H1 (cell line): ENCODE measurements around the gene GLIPR2. TPM values are rescaled to one million over a fixed set of nuclear protein-coding genes. Genes with fewer than 3 reads are reported as not detected.

Source experiments
- CTCF ChIA-PET: fragments of 300-600 bp; sonication (Branson Sonifier 250); formaldehyde crosslinking; loops from one replicate; lab custom pipeline; 2021; ENCODE audit not compliant: partially characterized antibody; lab: Charles Lee
- POLR2A ChIA-PET: fragments of 300-600 bp; sonication (Branson Sonifier 250); formaldehyde crosslinking; loops from one replicate; lab custom pipeline; 2021; ENCODE audit warnings: inconsistent platforms; ENCODE audit not compliant: partially characterized antibody; lab: Charles Lee
- DNase-seq, 2 experiments: peaks; one replicate each; pipeline versions ENCODE4 v3.0.0 to v3.0.0-alpha.2; 2010 to 2022; ENCODE audit warnings: low spot score in 2 of 2, low read depth in 1 of 2, mixed read lengths in 1 of 2
- FAIRE-seq: peaks from 2 replicates; lab custom pipeline; 2011; peaks lifted over from hg19 to GRCh38; lab: Jason Lieb, UNC
- H2AFZ ChIP-seq: 2 replicates; pipeline ENCODE4 v1.8.1; 2012; ENCODE audit warnings: low read length, inconsistent platforms
- H2AK5ac ChIP-seq: 2 replicates; pipeline ENCODE4 v1.6.1; 2013; ENCODE audit warnings: low read depth, low read length
- H2BK120ac ChIP-seq: replicated peaks from 2 replicates; pipeline ENCODE3; 2013; ENCODE audit warnings: low read depth, low read length, inconsistent platforms
- H2BK12ac ChIP-seq: 2 replicates; pipeline ENCODE4 v1.6.1; 2013; ENCODE audit warnings: low read depth, low read length
- H2BK15ac ChIP-seq: 2 replicates; pipeline ENCODE4 v1.6.1; 2013; ENCODE audit warnings: low read length
- H2BK20ac ChIP-seq: 2 replicates; pipeline ENCODE4 v1.6.1; 2013; ENCODE audit warnings: low read length
- H2BK5ac ChIP-seq: 2 replicates; pipeline ENCODE4 v1.6.1; 2013; ENCODE audit warnings: low read depth, low read length
- H3K14ac ChIP-seq: 2 replicates; pipeline ENCODE4 v1.6.1; 2013; ENCODE audit warnings: inconsistent platforms; ENCODE audit not compliant: insufficient read length
- H3K18ac ChIP-seq: 2 replicates; pipeline ENCODE4 v1.6.1; 2013; ENCODE audit warnings: low read length; ENCODE audit errors: extremely low read depth
- H3K23ac ChIP-seq: 2 replicates; pipeline ENCODE4 v1.6.1; 2013; ENCODE audit warnings: inconsistent platforms; ENCODE audit not compliant: insufficient read length
- H3K23me2 ChIP-seq: 2 replicates; pipeline ENCODE4 v1.6.1; 2013; ENCODE audit warnings: low read depth, low read length
- H3K27ac ChIP-seq: 2 replicates; pipeline ENCODE4 v1.6.1; 2011; ENCODE audit warnings: low read depth, low read length, inconsistent platforms
- H3K27me3 ChIP-seq, 4 experiments: replicated peaks in 1 of 4; 1 replicate in 1 of 4; 2 replicates in 3 of 4; pipeline versions ENCODE4 v1.6.1 to v1.8.1; 2011 to 2013; ENCODE audit warnings: low read length in 3 of 4, mild to moderate bottlenecking in 3 of 4, inconsistent platforms in 2 of 4, mixed read lengths in 2 of 4, moderate library complexity in 1 of 4; ENCODE audit not compliant: control insufficient read depth in 3 of 4, insufficient read depth in 3 of 4; ENCODE audit errors: extremely low read depth in 1 of 4
- H3K36me3 ChIP-seq, 4 experiments: 2 replicates each; pipeline versions ENCODE4 v1.6.1 to v1.8.1; 2011 to 2013; ENCODE audit warnings: mild to moderate bottlenecking in 4 of 4, low read length in 3 of 4, moderate library complexity in 2 of 4, control low read depth in 1 of 4, inconsistent platforms in 1 of 4; ENCODE audit not compliant: insufficient read depth in 4 of 4, control insufficient read depth in 2 of 4
- H3K4ac ChIP-seq: replicated peaks from 2 replicates; pipeline ENCODE3; 2013; ENCODE audit warnings: low read length, low read depth, mixed read lengths, inconsistent platforms; ENCODE audit not compliant: insufficient read length
- H3K4me1 ChIP-seq, 4 experiments: replicated peaks in 1 of 4; 1 replicate in 1 of 4; 2 replicates in 3 of 4; pipeline versions ENCODE4 v1.6.1 to v1.8.1; 2011 to 2013; ENCODE audit warnings: low read length in 3 of 4, inconsistent platforms in 2 of 4, mixed read lengths in 1 of 4; ENCODE audit not compliant: insufficient read depth in 4 of 4, control insufficient read depth in 3 of 4
- H3K4me2 ChIP-seq, 2 experiments: 2 replicates each; pipeline versions ENCODE4 v1.6.1 to v1.8.1; 2011 to 2013; ENCODE audit warnings: low read depth in 2 of 2, low read length in 2 of 2, control low read depth in 1 of 2, inconsistent platforms in 1 of 2, mild to moderate bottlenecking in 1 of 2; ENCODE audit not compliant: insufficient read depth in 1 of 2
- H3K4me3 ChIP-seq, 4 experiments: fragments of 200-600, 300-600 bp in 1 of 4; sonication (generic), shearing (Covaris generic), sonication (Bioruptor Twin) in 1 of 4; 2 replicates each; pipeline versions ENCODE4 v1.5.1 to v1.8.1; 2011 to 2016; ENCODE audit warnings: low read length in 4 of 4, low read depth in 3 of 4, control low read depth in 2 of 4, inconsistent platforms in 2 of 4, mild to moderate bottlenecking in 2 of 4, mixed read lengths in 1 of 4, moderate library complexity in 1 of 4; ENCODE audit not compliant: insufficient read depth in 2 of 4; ENCODE audit errors: extremely low read depth in 1 of 4
- H3K56ac ChIP-seq: replicated peaks from 2 replicates; pipeline ENCODE3; 2013; ENCODE audit warnings: low read depth, mild to moderate bottlenecking, mixed read lengths, low read length, inconsistent platforms; ENCODE audit not compliant: insufficient read length
- H3K79me1 ChIP-seq: 2 replicates; pipeline ENCODE4 v1.6.1; 2013; ENCODE audit warnings: low read depth, low read length, control low read depth
- H3K79me2 ChIP-seq, 2 experiments: 2 replicates each; pipeline versions ENCODE4 v1.6.1 to v1.8.1; 2012 to 2013; ENCODE audit warnings: low read length in 2 of 2, mild to moderate bottlenecking in 2 of 2, inconsistent platforms in 1 of 2; ENCODE audit not compliant: insufficient read depth in 2 of 2, control insufficient read depth in 1 of 2
- H3K9ac ChIP-seq, 4 experiments: replicated peaks in 1 of 4; 1 replicate in 1 of 4; 2 replicates in 3 of 4; pipeline versions ENCODE4 v1.6.1 to v1.8.1; 2011 to 2013; ENCODE audit warnings: low read depth in 3 of 4, low read length in 3 of 4, control low read depth in 2 of 4, mild to moderate bottlenecking in 2 of 4, moderate library complexity in 2 of 4, inconsistent platforms in 1 of 4; ENCODE audit errors: extremely low read depth in 1 of 4
- H3K9me3 ChIP-seq, 2 experiments: 2 replicates each; pipeline versions ENCODE4 v1.6.1 to v1.8.1; 2012 to 2013; ENCODE audit warnings: mild to moderate bottlenecking in 2 of 2, moderate library complexity in 2 of 2, control low read depth in 1 of 2, inconsistent platforms in 1 of 2, low read depth in 1 of 2, low read length in 1 of 2, mixed read lengths in 1 of 2; ENCODE audit not compliant: insufficient read depth in 2 of 2
- H4K20me1 ChIP-seq, 2 experiments: replicated peaks in 1 of 2; 2 replicates each; pipeline versions ENCODE3 to v1.8.1; 2011 to 2013; ENCODE audit warnings: inconsistent platforms in 2 of 2, low read length in 2 of 2, mild to moderate bottlenecking in 1 of 2; ENCODE audit not compliant: insufficient read depth in 2 of 2, control insufficient read depth in 1 of 2
- H4K5ac ChIP-seq: 2 replicates; pipeline ENCODE4 v1.6.1; 2013; ENCODE audit warnings: low read length, low read depth, mixed read lengths, inconsistent platforms; ENCODE audit not compliant: insufficient read length
- H4K8ac ChIP-seq: 2 replicates; pipeline ENCODE4 v1.8.0; 2013; ENCODE audit warnings: mild to moderate bottlenecking, moderate library complexity, low read length, inconsistent platforms; ENCODE audit not compliant: insufficient read depth; ENCODE audit errors: extremely low read depth
- H4K91ac ChIP-seq: replicated peaks from 2 replicates; pipeline ENCODE3; 2013; ENCODE audit warnings: low read length, mixed read lengths, inconsistent platforms; ENCODE audit not compliant: insufficient read length
- CHD2 ChIP-seq: IDR thresholded peaks from 2 replicates; pipeline ENCODE4 v1.6.1; 2012; ENCODE audit warnings: low read length, improper control_type of control experiment
- KDM5A ChIP-seq: fragments of 200-600 bp; IDR thresholded peaks from 2 replicates; pipeline ENCODE4 v1.7.1; 2012; ENCODE audit warnings: mild to moderate bottlenecking, low read length, inconsistent platforms, mixed read lengths
- MAFK ChIP-seq: IDR thresholded peaks from 2 replicates; pipeline ENCODE4 v1.6.1; 2012; ENCODE audit warnings: low read depth, mild to moderate bottlenecking, improper control_type of control experiment, low read length
- NRF1 ChIP-seq: IDR thresholded peaks from 2 replicates; pipeline ENCODE4 v1.6.1; 2011; ENCODE audit warnings: mild to moderate bottlenecking, low read depth, low read length, improper control_type of control experiment
- POU5F1 ChIP-seq: IDR thresholded peaks from 2 replicates; pipeline ENCODE4 v1.6.1; 2011; ENCODE audit warnings: low read depth, mild to moderate bottlenecking, low read length, moderate library complexity
- RBBP5 ChIP-seq: IDR thresholded peaks from 2 replicates; pipeline ENCODE4 v1.7.1; 2012; ENCODE audit warnings: low read depth, mild to moderate bottlenecking, inconsistent platforms, low read length, moderate library complexity, borderline replicate concordance
- SIRT6 ChIP-seq: IDR thresholded peaks from one replicate; pipeline ENCODE4 v1.7.1; 2012; ENCODE audit warnings: low read length, inconsistent platforms
- TCF12 ChIP-seq: IDR thresholded peaks from 2 replicates; pipeline ENCODE4 v1.6.1; 2011; ENCODE audit warnings: low read depth, mild to moderate bottlenecking, low read length
- YY1 ChIP-seq: IDR thresholded peaks from 2 replicates; pipeline ENCODE4 v1.6.1; 2011; ENCODE audit warnings: low read depth, mild to moderate bottlenecking, low read length
- WGBS, 2 experiments: shearing (Covaris generic) in 1 of 2; methylation state at CpG; one replicate each; pipeline versions ENCODE4 v1.1.6 to v1.1.7; 2013 to 2015; ENCODE audit warnings: low lambda C conversion rate in 2 of 2, mixed read lengths in 2 of 2, inconsistent platforms in 1 of 2, low coverage in 1 of 2, missing lambda C conversion rate in 1 of 2; ENCODE audit not compliant: insufficient replicate concordance in 2 of 2, insufficient coverage in 1 of 2, insufficient read length in 1 of 2; ENCODE audit errors: extremely low coverage in 1 of 2, missing lambda C conversion rate in 1 of 2; 5-methylcytosine and 5-hydroxymethylcytosine counted together
- polyA plus RNA-seq, 7 experiments: library from polyadenylated mRNA; depleted of rRNA in 3 of 7; stranded (reverse) in 5 of 7; unstranded in 2 of 7; fragments of >200 nt in 5 of 7; fragments of 200-250 nt in 2 of 7; gene quantifications; 1 replicate in 5 of 7; 2 replicates in 1 of 7; 4 replicates in 1 of 7; pipeline versions ENCODE4 v1.2.1 to v1.2.3, GENCODE V29; 2011 to 2013; ENCODE audit warnings: missing spikeins in 2 of 7, mixed read lengths in 2 of 7
- total RNA-seq: library from RNA; stranded (reverse); fragmentation: NEBNext Ultra II Directional; extraction: Animal tissue kit (Norgen Biotek cat#: 25700); gene quantifications from 2 replicates; pipeline ENCODE4 v1.2.1, GENCODE V29; 2021

GLIPR2 gene
- total and polyA plus RNA-seq, 2 of the 8 experiments (the other 6 are each of a cell fraction or from before 2014, with no cell fraction given) = 7.9 to 12.0 TPM

GRCh38 chr9:36164372-36164771 lies 27.8 kb downstream of the GLIPR2 start:
- H2BK120ac ChIP-seq = no peak overlapping the region
- POLR2A ChIA-PET = interaction anchor here (1.0 to 4.4 kb wide), 11 partner anchors 14 to 128 kb away, joined by 3 to 25 read pairs (median 7); partner anchors contain the start of genes CLTA, GLIPR2 and RECK
- no peak overlapping the region for H4K8ac ChIP-seq
- no peak overlapping the region for H3K14ac ChIP-seq
- H2BK5ac ChIP-seq = peak overlapping the region; percentile 93; the same call in 1 of the 2 replicates
- H2AK5ac ChIP-seq = no peak overlapping the region
- H3K9me3 ChIP-seq = no peaks in the 10 kb centered on the region
- 0 out of 2 replicates have a peak overlapping the region, but pooled peaks have one; percentile 21 for H2AFZ ChIP-seq
- no peak overlapping the region for H3K27ac ChIP-seq
- TF ChIP-seq MAFK = no peak
- TF ChIP-seq CHD2 = no peak
- no peak for TF ChIP-seq TCF12
- TF ChIP-seq YY1 = no peak
- TF ChIP-seq RBBP5 = no peak
- TF ChIP-seq SIRT6 = no peak
- no peak for TF ChIP-seq NRF1
- TF ChIP-seq POU5F1 = no peak
- TF ChIP-seq KDM5A = no peak
- peaks cover 11 to 25% (median 17%) of the 10 kb centered on the region in 4 experiments for H3K4me1 ChIP-seq
- peaks cover 2% of the 10 kb centered on the region; the same call in 1 of the 2 replicates for H3K23me2 ChIP-seq
- FAIRE-seq (no peak), DNase-seq (no peak)
- H3K79me2 ChIP-seq = no peaks in the 10 kb centered on the region
- H4K91ac ChIP-seq = no peak overlapping the region
- peak overlapping the region; percentile 53 for H2BK12ac ChIP-seq
- no peak overlapping the region for H3K4ac ChIP-seq
- no peaks in the 10 kb centered on the region for H3K36me3 ChIP-seq
- no peak overlapping the region for H3K23ac ChIP-seq
- no peaks in the 10 kb centered on the region for H3K27me3 ChIP-seq
- no peak overlapping the region for H3K9ac ChIP-seq
- H4K20me1 ChIP-seq = no peaks in the 10 kb centered on the region
- WGBS, 2 experiments = 86% methylated on average over 6 of the region's 6 CpGs; no CpG with 5 or more reads in 1 of the 2 experiments
- peak overlapping the region; percentile 97; the same call in 1 of the 2 replicates for H2BK20ac ChIP-seq
- no peak overlapping the region for H3K4me2 ChIP-seq
- no peak overlapping the region for H4K5ac ChIP-seq
- no peak overlapping the region for H3K56ac ChIP-seq
- H3K18ac ChIP-seq = no peak overlapping the region; the same call in 1 of the 2 replicates
- CTCF ChIA-PET = interaction anchor here (0.6 to 10.2 kb wide), 20 partner anchors 8 to 209 kb away, joined by 3 to 153 read pairs (median 6); partner anchors contain the start of genes CLTA and GLIPR2
- no peak overlapping the region for H3K4me3 ChIP-seq
- H2BK15ac ChIP-seq = 0 out of 2 replicates have a peak overlapping the region, but pooled peaks have one; percentile 37
- no peaks in the 10 kb centered on the region for H3K79me1 ChIP-seq
